Fibroblast of lung (primary cell): ENCODE measurements around the gene DLL1.

Experiments used
- EZH2 ChIP-seq: IDR thresholded peaks from 2 replicates; pipeline ENCODE4 v1.5.1; 2012; ENCODE audit warnings: low read length, control low read depth, mild to moderate bottlenecking; ENCODE audit errors: missing control alignments
- TF ChIP-seq, protein P1 (sequence below), 2 donors: IDR thresholded peaks in 1 of 2; conservative IDR thresholded peaks in 1 of 2; 1 replicate in 1 of 2; 2 replicates in 1 of 2; pipeline ENCODE4 v1.5.1; 2011 to 2012; ENCODE audit warnings: low read length in 2 of 2, control low read depth in 1 of 2, inconsistent platforms in 1 of 2, low read depth in 1 of 2, mild to moderate bottlenecking in 1 of 2

DNA sequence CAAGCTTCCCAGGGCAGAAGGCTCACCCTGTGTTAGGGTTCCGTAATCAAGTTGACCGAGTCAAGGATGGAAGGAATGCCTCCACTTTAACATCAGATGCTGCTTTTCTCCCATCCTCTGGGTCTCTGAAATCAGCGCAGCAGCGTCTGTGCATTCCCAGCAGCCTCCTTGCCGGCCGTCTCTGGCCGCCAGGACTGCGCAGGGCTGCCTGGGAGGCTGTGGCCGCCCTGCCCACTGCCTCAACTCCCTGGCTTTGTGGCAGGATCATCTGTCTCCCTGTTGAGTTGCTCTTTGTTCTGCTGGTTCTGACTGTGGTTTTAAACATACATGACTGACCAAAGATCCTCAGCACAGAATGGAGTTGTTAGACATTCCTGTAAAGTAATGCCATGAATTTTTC, 56.5 kb downstream of the DLL1 start:
- TF ChIP-seq, protein P1, sequence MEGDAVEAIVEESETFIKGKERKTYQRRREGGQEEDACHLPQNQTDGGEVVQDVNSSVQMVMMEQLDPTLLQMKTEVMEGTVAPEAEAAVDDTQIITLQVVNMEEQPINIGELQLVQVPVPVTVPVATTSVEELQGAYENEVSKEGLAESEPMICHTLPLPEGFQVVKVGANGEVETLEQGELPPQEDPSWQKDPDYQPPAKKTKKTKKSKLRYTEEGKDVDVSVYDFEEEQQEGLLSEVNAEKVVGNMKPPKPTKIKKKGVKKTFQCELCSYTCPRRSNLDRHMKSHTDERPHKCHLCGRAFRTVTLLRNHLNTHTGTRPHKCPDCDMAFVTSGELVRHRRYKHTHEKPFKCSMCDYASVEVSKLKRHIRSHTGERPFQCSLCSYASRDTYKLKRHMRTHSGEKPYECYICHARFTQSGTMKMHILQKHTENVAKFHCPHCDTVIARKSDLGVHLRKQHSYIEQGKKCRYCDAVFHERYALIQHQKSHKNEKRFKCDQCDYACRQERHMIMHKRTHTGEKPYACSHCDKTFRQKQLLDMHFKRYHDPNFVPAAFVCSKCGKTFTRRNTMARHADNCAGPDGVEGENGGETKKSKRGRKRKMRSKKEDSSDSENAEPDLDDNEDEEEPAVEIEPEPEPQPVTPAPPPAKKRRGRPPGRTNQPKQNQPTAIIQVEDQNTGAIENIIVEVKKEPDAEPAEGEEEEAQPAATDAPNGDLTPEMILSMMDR (conservative IDR thresholded peaks at IDR 0.05 in 1 of 2, IDR thresholded peaks at IDR 0.05 in 1 of 2; ENCODE audit: low read depth in 1 of 2, low read length in 2 of 2): no peak
- no peak for TF ChIP-seq EZH2
